ENCODE measurements around the gene NCK2. TPM values are rescaled to one million over a fixed set of nuclear protein-coding genes. Genes with fewer than 3 reads are reported as not detected.

Gene NCK2
- total RNA-seq, 4 donors from 2014 or later: 46.0 to 62.6 (median 55.3) TPM

DNA sequence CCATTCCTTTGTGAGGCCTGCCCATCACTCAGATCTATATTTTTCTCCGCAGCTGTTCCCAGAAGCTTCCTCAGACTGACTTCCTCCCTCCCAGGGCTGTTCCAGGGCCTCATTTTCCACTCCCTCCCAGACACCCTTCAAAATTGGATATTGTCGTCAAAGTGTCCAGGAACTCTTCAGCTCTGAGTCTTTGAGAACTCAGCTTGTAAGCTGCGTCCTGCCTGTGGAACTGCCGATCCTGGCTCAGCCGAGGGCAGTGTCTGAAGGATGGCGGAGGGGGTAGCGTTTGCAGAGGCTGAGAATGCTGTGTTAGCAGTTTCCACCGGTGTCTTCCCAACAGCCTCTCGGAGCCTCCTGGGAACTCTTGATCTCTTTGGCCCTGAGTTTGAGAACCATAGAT lies 27.1 kb downstream of the NCK2 start:
- 48 to 52% methylated on average over 9 of the region's 9 CpGs for whole genome bisulfite sequencing, 2 donors
- Histone ChIP-seq H3K27me3 (no peaks in the 10 kb centered on the region), H3K4me1 (peaks cover 44 to 71% of the 10 kb centered on the region in 2 donors), H3K4me3 (replicated peaks in 1 of 3) (no peak overlapping the region), H3K9me3 (no peaks in the 10 kb centered on the region), H3K27ac (peak overlapping the region in 2 of 3 donors; percentile 7 to 58), H3K36me3 (no peaks in the 10 kb centered on the region)
- intact Hi-C loops (cut with DNase I): no loop called here
- TF ChIP-seq, protein P1, sequence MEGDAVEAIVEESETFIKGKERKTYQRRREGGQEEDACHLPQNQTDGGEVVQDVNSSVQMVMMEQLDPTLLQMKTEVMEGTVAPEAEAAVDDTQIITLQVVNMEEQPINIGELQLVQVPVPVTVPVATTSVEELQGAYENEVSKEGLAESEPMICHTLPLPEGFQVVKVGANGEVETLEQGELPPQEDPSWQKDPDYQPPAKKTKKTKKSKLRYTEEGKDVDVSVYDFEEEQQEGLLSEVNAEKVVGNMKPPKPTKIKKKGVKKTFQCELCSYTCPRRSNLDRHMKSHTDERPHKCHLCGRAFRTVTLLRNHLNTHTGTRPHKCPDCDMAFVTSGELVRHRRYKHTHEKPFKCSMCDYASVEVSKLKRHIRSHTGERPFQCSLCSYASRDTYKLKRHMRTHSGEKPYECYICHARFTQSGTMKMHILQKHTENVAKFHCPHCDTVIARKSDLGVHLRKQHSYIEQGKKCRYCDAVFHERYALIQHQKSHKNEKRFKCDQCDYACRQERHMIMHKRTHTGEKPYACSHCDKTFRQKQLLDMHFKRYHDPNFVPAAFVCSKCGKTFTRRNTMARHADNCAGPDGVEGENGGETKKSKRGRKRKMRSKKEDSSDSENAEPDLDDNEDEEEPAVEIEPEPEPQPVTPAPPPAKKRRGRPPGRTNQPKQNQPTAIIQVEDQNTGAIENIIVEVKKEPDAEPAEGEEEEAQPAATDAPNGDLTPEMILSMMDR (IDR thresholded peaks at IDR 0.05): no peak
- no peak for TF ChIP-seq POLR2A (IDR thresholded peaks at IDR 0.05)
- no peak for DNase-seq

DNA sequence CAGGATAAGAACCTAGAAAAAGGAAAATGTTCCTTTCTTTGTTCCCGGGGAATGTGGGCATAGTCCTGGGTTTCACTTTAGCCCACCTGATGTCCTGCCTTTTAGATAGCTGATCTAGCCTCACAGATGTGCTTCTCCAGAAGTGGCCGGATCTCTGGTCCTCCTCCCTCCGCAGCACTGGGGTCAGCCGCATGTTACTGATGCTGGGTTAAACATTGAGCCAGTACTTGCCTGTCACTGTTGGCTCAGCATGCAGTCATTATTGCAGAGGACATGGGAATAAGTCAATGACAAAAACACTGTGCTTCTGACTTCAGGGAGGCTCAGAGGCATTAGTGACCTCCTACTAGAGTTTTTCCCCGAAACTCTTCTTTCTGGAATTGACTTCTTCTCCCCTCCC lies 27.6 kb downstream of the NCK2 start:
- H3K27me3 ChIP-seq: no peaks in the 10 kb centered on the region
- no peaks in the 10 kb centered on the region for H3K9me3 ChIP-seq
- no peak for DNase-seq
- no peak overlapping the region for H3K4me3 ChIP-seq (replicated peaks in 1 of 3)
- WGBS, 2 donors: 74 to 86% methylated on average over 5 of the region's 5 CpGs
- peaks cover 44 to 76% of the 10 kb centered on the region in 2 donors for H3K4me1 ChIP-seq
- intact Hi-C loops (cut with DNase I): no loop called here
- H3K36me3 ChIP-seq: no peaks in the 10 kb centered on the region
- peak overlapping the region in 2 of 3 donors; percentile 7 to 58 for H3K27ac ChIP-seq
- TF ChIP-seq, protein P1 (IDR thresholded peaks at IDR 0.05): no peak

DNA sequence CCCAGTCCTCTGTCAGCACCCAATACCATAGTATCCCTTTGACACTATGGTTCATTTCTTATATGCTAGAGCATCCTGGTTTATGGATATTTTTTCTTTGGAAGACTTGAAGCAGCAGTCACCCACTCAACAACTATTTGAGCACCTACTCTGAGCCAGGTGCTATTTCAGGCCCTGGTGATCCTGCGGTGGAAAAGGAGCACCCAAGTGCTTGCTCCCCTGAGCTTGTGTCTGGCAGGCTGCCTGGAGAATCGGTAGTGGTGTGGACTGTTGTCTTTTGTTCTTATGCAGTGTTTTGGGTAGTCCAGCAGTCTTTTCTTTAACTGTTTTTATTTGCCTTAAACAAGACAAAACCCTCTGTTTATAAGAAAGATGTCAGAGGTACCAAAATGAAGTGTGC lies 28.9 kb downstream of the NCK2 start:
- WGBS, 2 donors: 15 to 22% methylated on average over 2 of the region's 2 CpGs
- Histone ChIP-seq H3K36me3 (no peaks in the 10 kb centered on the region), H3K27ac (peak overlapping the region in 2 of 3 donors; percentile 53 to 77), H3K27me3 (no peaks in the 10 kb centered on the region), H3K4me3 (replicated peaks in 1 of 3) (no peak overlapping the region), H3K9me3 (no peaks in the 10 kb centered on the region), H3K4me1 (peaks cover 56 to 87% of the 10 kb centered on the region in 2 donors)
- peak; percentile 95 to 97 for DNase-seq
- TF ChIP-seq, protein P1 (IDR thresholded peaks at IDR 0.05): no peak
- TF ChIP-seq POLR2A (IDR thresholded peaks at IDR 0.05): no peak
- intact Hi-C loops (cut with DNase I): no loop called here

DNA sequence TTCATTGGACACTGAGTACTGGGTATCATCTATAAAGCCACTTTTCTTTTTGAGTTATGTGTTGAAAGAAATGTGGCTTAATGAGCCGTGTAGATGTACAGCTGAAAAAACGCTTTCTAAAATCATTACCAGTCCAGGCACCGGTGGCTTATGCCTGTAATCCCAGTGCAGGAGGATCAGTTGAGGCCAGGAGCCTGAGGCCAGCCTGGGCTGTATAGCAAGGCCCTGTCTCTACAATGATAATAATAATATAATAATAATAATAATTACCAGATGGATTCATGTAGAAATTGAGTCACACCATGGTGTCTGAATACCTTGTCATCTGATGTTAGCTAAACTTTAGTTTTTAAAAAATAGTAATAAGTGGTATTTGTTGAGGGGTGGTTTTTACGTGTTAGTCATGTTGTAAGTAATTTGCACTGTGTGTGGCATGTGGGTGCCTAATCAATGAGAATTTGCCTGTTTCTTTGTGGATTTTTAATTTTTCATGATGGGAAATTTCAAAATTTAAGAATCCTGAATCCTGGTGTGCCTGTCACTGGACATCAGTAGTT lies 30.1 kb downstream of the NCK2 start:
- Histone ChIP-seq H3K4me1 (peaks cover 54 to 87% of the 10 kb centered on the region in 2 donors), H3K9me3 (no peaks in the 10 kb centered on the region), H3K27ac (peak overlapping the region; percentile 10 to 77 (median 53)), H3K27me3 (no peaks in the 10 kb centered on the region), H3K4me3 (replicated peaks in 1 of 3) (no peak overlapping the region), H3K36me3 (no peaks in the 10 kb centered on the region)
- intact Hi-C loops (cut with DNase I): no loop called here
- no peak for TF ChIP-seq POLR2A (IDR thresholded peaks at IDR 0.05)
- TF ChIP-seq, protein P1 (IDR thresholded peaks at IDR 0.05): no peak
- no peak for DNase-seq
- WGBS, 2 donors: 63 to 64% methylated on average over 4 of the region's 4 CpGs

DNA sequence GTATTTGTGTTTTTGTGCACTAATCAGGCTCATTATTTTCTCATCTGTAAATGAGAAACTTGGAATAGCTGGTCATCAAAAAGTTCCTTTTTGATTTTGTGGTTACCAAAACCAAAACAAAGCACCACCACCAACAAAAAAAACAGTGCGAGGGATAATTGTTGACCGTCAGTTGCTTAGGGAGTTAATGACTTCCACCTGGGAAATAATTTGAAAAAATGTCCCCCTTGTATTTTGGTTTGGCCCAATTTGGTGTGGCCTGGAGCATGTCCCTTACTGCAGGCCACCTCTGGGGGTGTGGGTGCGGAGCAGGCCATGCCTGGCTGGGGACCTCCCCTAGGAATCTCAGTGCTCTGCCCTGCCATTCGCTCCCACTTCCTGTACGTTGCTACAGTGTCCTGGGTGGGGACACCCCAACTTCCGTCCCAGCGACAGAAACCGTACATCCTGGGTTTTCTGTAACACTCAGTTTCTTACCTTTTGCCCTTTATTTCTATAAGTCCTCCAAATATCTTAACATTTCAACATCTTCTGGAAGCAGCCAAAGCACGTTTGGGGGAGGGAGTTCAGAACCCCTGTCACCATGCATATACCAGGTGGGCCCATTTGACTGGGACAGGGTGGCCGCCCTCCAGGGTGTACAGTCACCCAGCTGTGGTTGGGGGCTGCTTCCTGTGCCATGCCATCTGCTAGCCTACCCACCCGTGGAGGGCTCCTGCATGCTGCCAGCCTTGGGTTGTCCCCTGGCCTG lies 31.3 kb downstream of the NCK2 start:
- H3K4me1 ChIP-seq: peaks cover 59 to 98% of the 10 kb centered on the region in 2 donors
- TF ChIP-seq, protein P1 (IDR thresholded peaks at IDR 0.05): no peak
- intact Hi-C loops (cut with DNase I): no loop called here
- WGBS, 2 donors: 78 to 87% methylated on average over 10 to 11 of the region's 11 CpGs
- H3K36me3 ChIP-seq: no peaks in the 10 kb centered on the region
- no peaks in the 10 kb centered on the region for H3K9me3 ChIP-seq
- H3K27me3 ChIP-seq: no peaks in the 10 kb centered on the region
- H3K4me3 ChIP-seq (replicated peaks in 1 of 3): no peak overlapping the region
- no peak for DNase-seq
- H3K27ac ChIP-seq: no peak overlapping the region

Measured in thyroid gland (tissue), 4 donors.